C4-2B (cell line): ENCODE results near the gene PARD3B.

ENCODE experiments used
- ZFX ChIP-seq: fragments of 450-650 bp; IDR thresholded peaks from 2 replicates; pipeline ENCODE4 v1.6.1; 2017
- TF ChIP-seq, protein P1 (sequence below): fragments of 450-650 bp; conservative IDR thresholded peaks from 2 replicates; pipeline ENCODE4 v1.5.1; 2017; ENCODE audit warnings: mild to moderate bottlenecking

DNA sequence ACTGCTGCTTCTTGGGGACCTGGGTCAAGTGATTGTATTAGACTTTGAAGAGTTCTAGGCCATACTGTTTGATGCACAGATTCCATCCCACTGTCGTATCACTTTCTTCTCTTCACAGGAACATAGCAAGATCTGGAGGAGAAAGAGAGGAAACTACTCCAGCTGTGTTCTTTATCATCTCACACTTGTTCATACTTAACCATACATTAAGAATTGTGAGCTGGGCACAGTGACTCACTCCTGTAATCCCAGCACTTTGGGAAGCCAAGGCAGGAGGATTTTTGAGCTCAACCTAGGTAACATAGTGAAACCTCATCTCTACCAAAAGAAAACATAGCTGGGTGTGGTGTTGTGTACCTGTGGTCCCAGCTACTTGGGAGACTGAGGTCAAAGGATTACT, 111.7 kb downstream of the PARD3B start:
- TF ChIP-seq, protein P1, sequence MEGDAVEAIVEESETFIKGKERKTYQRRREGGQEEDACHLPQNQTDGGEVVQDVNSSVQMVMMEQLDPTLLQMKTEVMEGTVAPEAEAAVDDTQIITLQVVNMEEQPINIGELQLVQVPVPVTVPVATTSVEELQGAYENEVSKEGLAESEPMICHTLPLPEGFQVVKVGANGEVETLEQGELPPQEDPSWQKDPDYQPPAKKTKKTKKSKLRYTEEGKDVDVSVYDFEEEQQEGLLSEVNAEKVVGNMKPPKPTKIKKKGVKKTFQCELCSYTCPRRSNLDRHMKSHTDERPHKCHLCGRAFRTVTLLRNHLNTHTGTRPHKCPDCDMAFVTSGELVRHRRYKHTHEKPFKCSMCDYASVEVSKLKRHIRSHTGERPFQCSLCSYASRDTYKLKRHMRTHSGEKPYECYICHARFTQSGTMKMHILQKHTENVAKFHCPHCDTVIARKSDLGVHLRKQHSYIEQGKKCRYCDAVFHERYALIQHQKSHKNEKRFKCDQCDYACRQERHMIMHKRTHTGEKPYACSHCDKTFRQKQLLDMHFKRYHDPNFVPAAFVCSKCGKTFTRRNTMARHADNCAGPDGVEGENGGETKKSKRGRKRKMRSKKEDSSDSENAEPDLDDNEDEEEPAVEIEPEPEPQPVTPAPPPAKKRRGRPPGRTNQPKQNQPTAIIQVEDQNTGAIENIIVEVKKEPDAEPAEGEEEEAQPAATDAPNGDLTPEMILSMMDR: no peak
- TF ChIP-seq ZFX: no peak
